GM19023 (cell line): ENCODE results near the gene TCP11.

Source experiments
- ATAC-seq: cut with Tn5 transposase; IDR thresholded peaks from one replicate; pipeline ENCODE4 v1.9.1; 2021; ENCODE audit warnings: mild to moderate bottlenecking, moderate library complexity; ENCODE audit not compliant: unreplicated experiment

TCP11 gene

GRCh38 chr6:35141007-35141655, at the start of gene TCP11:
Gene TCP11 (minus strand): TSS chr6:35141339. CDS start chr6:35140870, 469 bp downstream.
- no peak for ATAC-seq

- ATAC-seq = no peak
These were observed 49.2 kb upstream of the TCP11 start for GRCh38 chr6:35190306-35190705.

GRCh38 chr6:35188886-35189285, 47.7 kb upstream of the TCP11 start:
- ATAC-seq = no peak

GRCh38 chr6:35186571-35186970, 45.4 kb upstream of the TCP11 start:
- no peak for ATAC-seq

DNA sequence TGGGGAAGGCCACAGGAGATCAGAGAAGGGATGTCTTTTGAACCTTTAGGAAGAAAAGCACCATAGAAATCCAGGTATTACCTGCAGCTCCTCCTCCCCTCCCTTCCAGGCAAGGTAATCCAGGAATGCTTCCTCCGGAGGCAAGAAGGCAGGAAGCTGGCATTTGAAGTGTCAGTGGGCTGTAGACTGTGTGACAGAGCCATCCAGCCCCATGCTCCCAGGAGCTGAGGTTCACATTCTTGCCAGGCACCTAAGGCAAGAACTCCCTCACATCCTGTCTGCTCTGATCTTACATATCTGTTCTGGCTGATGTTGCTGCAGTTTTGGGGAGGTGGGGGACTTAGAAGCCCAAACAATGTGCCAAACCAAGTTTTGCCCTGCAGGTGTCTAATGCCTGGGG, 44.8 kb upstream of the TCP11 start:
- no peak for ATAC-seq

DNA sequence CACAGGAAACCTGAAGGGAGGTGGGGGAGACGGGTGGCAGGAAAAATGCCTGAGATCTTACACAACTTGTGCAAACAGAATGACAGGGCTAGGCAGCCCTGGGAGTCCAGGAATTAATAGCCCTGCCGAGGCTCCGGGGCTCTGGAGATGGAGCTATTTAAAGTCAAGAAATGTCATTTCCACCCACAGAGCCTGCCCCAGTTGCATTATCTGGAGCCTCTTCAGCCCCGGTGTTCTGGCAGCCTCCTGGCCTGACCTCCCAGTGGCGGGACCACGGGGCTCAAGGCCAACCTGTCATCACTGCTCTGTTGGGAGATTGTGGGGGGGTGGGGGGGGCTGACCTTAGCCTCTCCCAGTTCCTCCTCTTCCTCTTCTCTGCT, 44.2 kb upstream of the TCP11 start:
- ATAC-seq = no peak

GRCh38 chr6:35184580-35185301, 43.6 kb upstream of the TCP11 start:
- ATAC-seq = no peak

- ATAC-seq = no peak
These were observed 42.8 kb upstream of the TCP11 start for GRCh38 chr6:35183935-35184334.

DNA sequence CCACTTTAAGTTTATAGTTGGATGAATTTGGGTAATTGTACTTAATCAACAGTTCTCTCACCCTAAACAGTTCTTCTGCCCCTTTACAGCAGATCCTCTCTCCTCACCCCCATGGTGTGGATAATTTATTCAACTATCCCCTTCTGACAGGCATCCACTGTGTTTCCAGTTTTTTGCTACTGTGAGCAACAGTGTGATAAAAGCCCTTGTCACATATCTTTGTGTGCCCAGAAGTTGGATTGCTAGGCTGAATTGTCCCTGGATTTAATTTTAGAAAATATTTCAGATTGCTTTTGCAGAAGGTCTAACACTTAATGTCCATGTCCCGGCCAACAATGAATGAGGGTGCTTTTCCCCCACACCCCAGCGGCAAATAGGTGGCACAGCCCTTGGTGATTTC, 42.1 kb upstream of the TCP11 start:
- no peak for ATAC-seq

DNA sequence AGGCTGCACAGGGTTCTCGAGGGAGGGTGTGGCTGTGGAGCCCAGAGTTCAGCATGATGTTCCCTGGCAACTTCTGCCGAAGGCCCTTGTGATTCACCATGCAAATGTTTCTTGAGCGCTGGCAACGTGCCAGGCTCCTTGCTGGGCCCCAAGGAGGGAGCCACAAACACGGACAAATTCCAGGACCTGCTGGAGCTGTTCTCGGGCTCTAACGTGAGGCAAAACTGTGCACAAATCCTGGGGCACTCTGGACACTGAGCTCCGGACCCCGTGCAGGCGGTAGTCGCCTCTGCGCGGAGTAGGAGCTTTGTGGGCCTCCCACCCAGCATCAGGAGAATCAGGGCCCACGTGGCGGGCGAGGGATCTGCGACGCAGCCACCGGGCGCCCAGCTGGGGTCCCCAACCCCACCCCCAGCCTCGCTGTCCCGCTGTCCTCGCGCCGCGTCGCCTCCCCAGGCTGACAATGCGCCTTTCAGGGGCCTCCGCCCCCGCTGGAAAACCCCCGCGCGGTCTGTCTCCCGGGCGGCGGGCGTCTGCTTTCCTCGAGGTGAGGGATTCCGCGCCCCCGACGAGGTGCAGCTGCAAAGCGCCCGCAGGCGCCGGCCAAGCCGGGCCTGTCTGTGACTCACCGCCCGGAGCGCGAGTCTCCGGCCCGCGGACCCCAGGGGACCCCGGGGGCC, 40.9 kb upstream of the TCP11 start:
- ATAC-seq = no peak

DNA sequence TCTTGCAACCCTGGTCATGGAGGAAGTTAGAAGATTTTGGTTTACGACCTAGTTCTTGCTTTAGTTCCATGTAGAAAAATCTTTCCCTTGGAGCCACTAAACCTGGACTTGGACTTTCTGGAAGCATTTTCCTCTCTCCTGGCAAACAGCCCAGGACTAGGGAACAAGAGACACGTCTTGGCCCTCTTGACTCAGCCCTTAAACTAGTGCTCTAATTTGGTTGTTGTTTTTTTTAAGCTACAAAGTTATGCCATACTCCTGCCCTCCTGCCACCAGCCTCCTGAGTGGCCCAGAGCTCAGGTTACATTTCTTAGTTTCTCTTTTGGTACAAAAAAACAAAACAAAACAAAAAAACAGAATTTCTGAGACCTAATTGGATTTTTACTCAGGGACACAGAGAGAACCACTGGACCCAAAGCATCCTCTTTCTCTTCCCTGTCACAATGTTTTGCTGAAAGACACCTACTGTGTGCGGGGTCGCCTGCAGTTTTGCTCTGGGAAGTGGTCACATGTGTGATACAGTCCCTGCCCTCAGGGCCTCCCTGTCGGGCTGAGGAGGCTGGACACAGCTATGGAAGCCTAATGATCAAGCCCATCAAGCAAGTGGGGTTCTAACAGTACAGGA, 40.3 kb upstream of the TCP11 start:
- ATAC-seq = no peak

GRCh38 chr6:35179901-35180535, 38.9 kb upstream of the TCP11 start:
- no peak for ATAC-seq

DNA sequence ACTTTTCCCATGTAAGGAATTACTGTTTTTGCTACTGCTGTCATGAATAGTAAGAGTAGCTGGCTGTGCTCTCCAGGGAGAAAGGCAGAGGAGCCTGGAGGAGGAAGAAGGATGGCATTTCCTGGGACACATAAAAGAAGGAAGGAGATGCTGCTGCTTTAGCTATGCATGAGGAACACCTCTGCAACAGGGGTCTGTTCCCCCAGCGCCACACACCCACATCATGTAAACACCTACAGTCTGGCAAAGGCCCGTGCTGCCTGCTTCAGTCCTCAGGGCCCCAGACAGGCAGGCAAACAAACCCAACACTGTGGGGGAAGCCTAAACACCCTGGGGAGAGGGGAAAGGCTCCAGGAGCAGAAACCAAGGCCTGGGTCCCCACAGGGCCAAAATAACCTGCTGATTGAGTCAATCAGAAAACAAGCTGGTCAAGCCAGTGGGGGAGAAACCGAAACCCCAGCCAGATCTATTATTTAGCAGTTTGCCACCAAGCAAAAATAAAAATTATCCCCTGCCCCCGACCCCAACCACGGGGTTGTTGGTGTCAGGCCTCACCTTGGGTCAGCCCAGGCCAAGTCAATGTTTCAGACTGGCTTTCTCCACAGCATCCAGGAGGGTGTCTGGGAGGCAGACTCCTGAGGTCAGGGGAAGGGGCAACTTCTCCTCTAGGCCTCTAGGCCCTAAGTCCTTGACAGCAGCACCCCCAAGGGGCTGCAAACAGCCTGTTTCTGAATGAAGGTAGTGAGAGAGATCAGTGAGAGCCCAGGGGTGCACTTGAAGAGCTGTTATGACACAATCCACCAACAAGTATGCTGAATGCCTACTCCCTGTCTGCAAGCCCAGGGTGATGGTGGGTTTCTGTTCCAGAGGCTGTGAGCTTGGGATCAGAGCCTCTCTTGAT, 38.0 kb upstream of the TCP11 start:
- ATAC-seq = no peak

DNA sequence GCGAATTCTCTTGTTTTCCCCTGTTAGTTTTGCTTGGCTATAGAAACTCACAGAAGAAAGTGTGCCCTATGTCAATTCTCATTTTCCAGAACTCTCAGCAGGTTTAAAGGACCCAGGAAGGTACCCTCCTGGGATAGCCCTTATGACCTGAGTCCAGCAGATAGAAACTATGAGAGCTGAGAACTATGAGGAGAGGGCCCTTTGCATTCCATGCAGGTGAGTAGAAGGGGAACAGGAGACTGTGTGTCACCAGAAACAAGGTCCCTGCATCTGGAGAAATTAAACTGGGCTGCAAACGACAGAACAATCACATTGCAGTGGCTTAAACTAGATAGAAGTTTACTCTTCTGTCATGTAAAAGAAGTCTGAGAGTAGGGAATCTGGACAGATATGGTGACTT, 36.9 kb upstream of the TCP11 start:
- ATAC-seq = no peak

DNA sequence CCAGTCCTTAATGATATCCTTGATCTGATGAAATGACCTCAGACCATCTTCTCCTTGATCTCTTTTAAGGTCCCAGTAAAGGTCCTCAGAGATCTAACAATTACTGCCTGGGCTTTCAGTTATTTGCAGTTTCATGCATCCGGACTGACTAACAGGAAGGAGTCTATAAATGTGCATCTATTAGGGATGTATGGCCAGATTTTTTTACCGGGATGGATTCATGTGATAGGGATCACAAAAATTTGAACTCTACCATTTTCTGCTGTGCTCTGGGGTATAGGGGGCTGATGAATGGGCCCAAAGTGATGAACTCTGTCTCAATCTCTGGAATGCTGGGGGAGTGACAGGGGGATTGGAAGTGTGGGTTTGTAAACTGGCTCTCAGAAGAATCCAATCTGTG, 36.5 kb upstream of the TCP11 start:
- no peak for ATAC-seq

GRCh38 chr6:35177157-35177556, 36.0 kb upstream of the TCP11 start:
- no peak for ATAC-seq

- no peak for ATAC-seq
These were observed 35.3 kb upstream of the TCP11 start for GRCh38 chr6:35176301-35177024.

- ATAC-seq = no peak
These were observed 33.4 kb upstream of the TCP11 start for GRCh38 chr6:35174501-35174900.

DNA sequence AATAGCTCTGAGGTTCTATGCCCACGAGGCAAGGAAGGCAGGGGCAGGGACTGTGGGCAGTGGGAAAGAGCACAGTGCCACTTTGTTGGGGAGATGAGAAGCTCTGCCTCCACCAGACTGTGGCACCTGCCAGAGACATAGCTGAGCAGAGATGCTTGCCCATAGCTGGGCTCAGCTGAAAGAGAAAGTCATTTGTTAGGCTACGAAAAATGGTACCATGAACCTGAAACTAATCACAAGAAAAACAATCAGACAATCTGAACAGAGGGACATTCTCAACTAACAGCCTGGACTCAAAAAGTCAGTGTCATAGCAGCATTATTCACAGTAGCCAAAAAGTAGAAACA, 32.9 kb upstream of the TCP11 start:
- no peak for ATAC-seq
